Fibroblast of lung (primary cell): ENCODE measurements around the gene MCF2L2. TPM values are rescaled to one million over a fixed set of nuclear protein-coding genes. Genes with fewer than 3 reads are reported as not detected.

Experiments
- DNase-seq, 2 donors: peaks; one replicate each; pipeline versions ENCODE4 v3.0.0 to v3.0.0-alpha.2; 2010; ENCODE audit warnings: low read depth in 2 of 2
- H2AFZ ChIP-seq: 2 replicates; pipeline ENCODE4 v1.5.1; 2012; ENCODE audit warnings: low read length, control low read depth, inconsistent platforms
- H3K27ac ChIP-seq: 2 replicates; pipeline ENCODE4 v1.5.1; 2011; ENCODE audit warnings: low read length, control low read depth; ENCODE audit not compliant: insufficient read depth
- H3K27me3 ChIP-seq: 2 replicates; pipeline ENCODE4 v1.5.1; 2011; ENCODE audit warnings: mild to moderate bottlenecking, low read length; ENCODE audit not compliant: control insufficient read depth, insufficient read depth
- H3K36me3 ChIP-seq: 2 replicates; pipeline ENCODE4 v1.5.1; 2011; ENCODE audit warnings: low read length; ENCODE audit not compliant: control insufficient read depth, insufficient read depth
- H3K4me1 ChIP-seq: 2 replicates; pipeline ENCODE4 v1.5.1; 2011; ENCODE audit warnings: low read length; ENCODE audit not compliant: control insufficient read depth, insufficient read depth; ENCODE audit errors: extremely low read depth
- H3K4me2 ChIP-seq: 2 replicates; pipeline ENCODE4 v1.5.1; 2011; ENCODE audit warnings: low read length, control low read depth; ENCODE audit not compliant: insufficient read depth; ENCODE audit errors: extremely low read depth
- H3K4me3 ChIP-seq, 4 experiments: fragments of 200-600 bp in 1 of 4; sonication (generic) in 1 of 4; replicated peaks in 1 of 4; 2 replicates each; pipeline ENCODE4 v1.5.1; 2011 to 2016; ENCODE audit warnings: low read length in 4 of 4, low read depth in 3 of 4, mild to moderate bottlenecking in 3 of 4, control low read depth in 2 of 4, inconsistent platforms in 1 of 4, mixed read lengths in 1 of 4; ENCODE audit not compliant: insufficient read depth in 1 of 4; ENCODE audit errors: control extremely low read depth in 1 of 4
- H3K79me2 ChIP-seq: 2 replicates; pipeline ENCODE4 v1.5.1; 2012; ENCODE audit warnings: mild to moderate bottlenecking, low read length, inconsistent platforms; ENCODE audit not compliant: control insufficient read depth, insufficient read depth
- H3K9ac ChIP-seq: 2 replicates; pipeline ENCODE4 v1.5.1; 2011; ENCODE audit warnings: mild to moderate bottlenecking, low read length, control low read depth; ENCODE audit not compliant: insufficient read depth
- H3K9me3 ChIP-seq: 2 replicates; pipeline ENCODE4 v1.5.1; 2012; ENCODE audit warnings: low read depth, low read length; ENCODE audit not compliant: control insufficient read depth, insufficient read depth
- H4K20me1 ChIP-seq: 2 replicates; pipeline ENCODE4 v1.5.1; 2011; ENCODE audit warnings: low read length; ENCODE audit not compliant: control insufficient read depth, insufficient read depth; ENCODE audit errors: extremely low read depth
- CTCF ChIP-seq, 2 donors: IDR thresholded peaks in 1 of 2; conservative IDR thresholded peaks in 1 of 2; 1 replicate in 1 of 2; 2 replicates in 1 of 2; pipeline ENCODE4 v1.5.1; 2011 to 2012; ENCODE audit warnings: low read length in 2 of 2, control low read depth in 1 of 2, inconsistent platforms in 1 of 2, low read depth in 1 of 2, mild to moderate bottlenecking in 1 of 2
- EZH2 ChIP-seq: IDR thresholded peaks from 2 replicates; pipeline ENCODE4 v1.5.1; 2012; ENCODE audit warnings: low read length, control low read depth, mild to moderate bottlenecking; ENCODE audit errors: missing control alignments
- polyA plus RNA-seq, 2 donors: library from polyadenylated mRNA; depleted of rRNA in 1 of 2; stranded (reverse) in 1 of 2; unstranded in 1 of 2; fragments of >200 nt; gene quantifications; 2 replicates each; pipeline ENCODE4 v1.2.1, GENCODE V29; 2011 to 2012; ENCODE audit warnings: missing spikeins in 1 of 2
- total RNA-seq: library from RNA; depleted of rRNA; stranded (reverse); fragments of >200 nt; gene quantifications from 2 replicates; pipeline ENCODE4 v1.2.1, GENCODE V29; 2014

Gene MCF2L2
- total and polyA plus RNA-seq, 2 donors (not counting 1 experiment from before 2014, with no cell fraction given), result under 0.01 to 0.08 TPM

GRCh38 chr3:183163563-183163962 is 264.9 kb downstream of the MCF2L2 start:
- no peak for TF ChIP-seq CTCF (conservative IDR thresholded peaks at IDR 0.05 in 1 of 2, IDR thresholded peaks at IDR 0.05 in 1 of 2; ENCODE audit: low read depth in 1 of 2, low read length in 2 of 2)
- TF ChIP-seq EZH2, result no peak
- no peak overlapping the region for H3K4me2 ChIP-seq

DNA sequence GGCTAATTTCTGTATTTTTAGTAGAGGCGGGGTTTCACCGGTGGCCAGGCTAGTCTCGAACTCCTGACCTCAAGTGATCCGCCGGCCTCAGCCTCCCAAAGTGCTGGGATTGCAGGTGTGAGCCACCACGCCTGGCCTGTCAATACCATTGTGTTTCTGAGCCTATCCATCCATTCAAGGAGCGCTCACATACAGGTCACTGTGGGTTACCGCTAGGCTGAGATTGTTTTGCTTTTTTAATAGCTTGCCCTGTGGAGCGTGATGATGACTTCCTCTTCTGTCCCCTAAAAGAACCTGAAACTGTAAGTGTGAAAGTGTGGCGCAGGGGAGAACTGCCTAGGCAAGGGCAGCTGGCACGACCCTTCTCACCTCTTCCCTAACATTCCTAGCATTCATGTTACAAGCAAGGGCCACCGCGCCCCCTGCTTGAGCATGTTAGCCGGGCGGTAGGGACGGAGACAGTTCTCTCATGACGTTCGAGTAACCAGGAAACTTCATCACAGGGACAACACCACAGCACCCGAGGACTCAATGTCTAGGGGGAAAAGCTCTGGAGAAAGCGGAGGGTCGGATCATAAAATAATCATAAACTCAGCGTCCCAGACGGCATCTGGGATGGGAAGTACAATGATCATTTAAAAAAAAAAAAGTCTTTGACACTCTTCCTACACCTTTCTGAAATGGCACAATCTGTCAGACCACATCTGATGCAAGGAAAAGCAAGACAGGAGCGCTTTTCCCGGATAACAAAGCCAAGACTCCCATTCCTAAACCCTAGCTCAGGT is 266.7 kb downstream of the MCF2L2 start:
- Histone ChIP-seq H3K9me3 (no peaks in the 10 kb centered on the region), H3K4me1 (no peaks in the 10 kb centered on the region), H3K79me2 (no peaks in the 10 kb centered on the region), H3K27me3 (peaks cover 10% of the 10 kb centered on the region), H3K27ac (no peak overlapping the region), H3K36me3 (no peaks in the 10 kb centered on the region), H4K20me1 (no peaks in the 10 kb centered on the region), H3K9ac (no peak overlapping the region), H3K4me2 (peak overlapping the region; percentile 94), H3K4me3 (peak overlapping the region in 3 of 4 experiments; percentile 48 to 84 (median 59)), H2AFZ (no peak overlapping the region)
- TF ChIP-seq CTCF (conservative IDR thresholded peaks at IDR 0.05 in 1 of 2, IDR thresholded peaks at IDR 0.05 in 1 of 2; ENCODE audit: low read depth in 1 of 2, low read length in 2 of 2) (no peak), EZH2 (no peak)
- peak in 1 of 2 donors; percentile 54 for DNase-seq

More at GRCh38 chr3:183163563-183163962, 264.9 kb downstream of the MCF2L2 start:
- H3K27ac ChIP-seq, result no peak overlapping the region
- no peak for DNase-seq
- peaks cover 10% of the 10 kb centered on the region for H3K27me3 ChIP-seq
- H3K9ac ChIP-seq, result no peak overlapping the region
- H3K9me3 ChIP-seq, result no peaks in the 10 kb centered on the region
- H3K4me3 ChIP-seq, result no peak overlapping the region
- no peaks in the 10 kb centered on the region for H3K79me2 ChIP-seq
- no peaks in the 10 kb centered on the region for H3K4me1 ChIP-seq
- no peaks in the 10 kb centered on the region for H4K20me1 ChIP-seq
- no peak overlapping the region for H2AFZ ChIP-seq
- no peaks in the 10 kb centered on the region for H3K36me3 ChIP-seq

- Histone ChIP-seq H3K9ac (no peak overlapping the region), H3K9me3 (no peaks in the 10 kb centered on the region), H2AFZ (no peak overlapping the region), H3K4me1 (no peaks in the 10 kb centered on the region), H3K4me3 (no peak overlapping the region), H3K79me2 (no peaks in the 10 kb centered on the region), H3K27ac (no peak overlapping the region), H3K27me3 (peaks cover 10% of the 10 kb centered on the region), H3K36me3 (no peaks in the 10 kb centered on the region), H3K4me2 (no peak overlapping the region), H4K20me1 (no peaks in the 10 kb centered on the region)
- no peak for DNase-seq
- TF ChIP-seq CTCF (conservative IDR thresholded peaks at IDR 0.05 in 1 of 2, IDR thresholded peaks at IDR 0.05 in 1 of 2; ENCODE audit: low read depth in 1 of 2, low read length in 2 of 2) (no peak), EZH2 (no peak)
Observed at GRCh38 chr3:183160616-183161015, 267.8 kb downstream of the MCF2L2 start.
